Activated CD4-positive, alpha-beta T cell treated with anti-CD3 and anti-CD28 coated beads for 48 hours (primary cell): ENCODE measurements around the gene ICE1.
"Not testable (repeated sequence)": the region's sequence is repeated elsewhere in the genome, so short reads cannot be mapped to it uniquely, and the experiment has no call there.

ENCODE experiments used
- DNase-seq: peaks from one replicate; pipeline ENCODE4 v3.0.0-alpha.2; 2020

Gene ICE1

GRCh38 chr5:5492087-5492933 is 69.8 kb downstream of the ICE1 start:
- DNase-seq = peak; percentile 42

- not testable (repeated sequence) for DNase-seq
These were observed 70.4 kb downstream of the ICE1 start for GRCh38 chr5:5492934-5493271.

- DNase-seq = peak; percentile 81
These were observed 72.3 kb downstream of the ICE1 start for GRCh38 chr5:5494489-5495402.

- DNase-seq = peak; percentile 42
These were observed 74.8 kb downstream of the ICE1 start for GRCh38 chr5:5497152-5497788.

GRCh38 chr5:5499442-5499841 is 77.0 kb downstream of the ICE1 start:
- DNase-seq = no peak

- DNase-seq = no peak
These were observed 81.8 kb downstream of the ICE1 start for GRCh38 chr5:5504325-5504724.

- no peak for DNase-seq
These were observed 83.3 kb downstream of the ICE1 start for GRCh38 chr5:5505815-5506214.

- DNase-seq = no peak
These were observed 85.9 kb downstream of the ICE1 start for GRCh38 chr5:5508391-5508790.

GRCh38 chr5:5511904-5512416 is 89.5 kb downstream of the ICE1 start:
- no peak for DNase-seq

GRCh38 chr5:5512543-5512942 is 90.1 kb downstream of the ICE1 start:
- DNase-seq = no peak

- DNase-seq = not testable (repeated sequence)
These were observed 98.1 kb downstream of the ICE1 start for GRCh38 chr5:5520622-5521021.

- no peak for DNase-seq
These were observed 98.6 kb downstream of the ICE1 start for GRCh38 chr5:5521029-5521428.

GRCh38 chr5:5521478-5521877 is 99.0 kb downstream of the ICE1 start:
- no peak for DNase-seq

GRCh38 chr5:5522336-5522735 is 99.9 kb downstream of the ICE1 start:
- DNase-seq = no peak

GRCh38 chr5:5523066-5523505 is 100.6 kb downstream of the ICE1 start:
- peak; percentile 9 for DNase-seq

GRCh38 chr5:5524327-5524726 is 101.8 kb downstream of the ICE1 start:
- no peak for DNase-seq

- no peak for DNase-seq
These were observed 108.9 kb downstream of the ICE1 start for GRCh38 chr5:5531371-5531770.

GRCh38 chr5:5532306-5533076 is 110.0 kb downstream of the ICE1 start:
- no peak for DNase-seq

GRCh38 chr5:5533927-5534326 is 111.5 kb downstream of the ICE1 start:
- no peak for DNase-seq

- DNase-seq = no peak
These were observed 111.9 kb downstream of the ICE1 start for GRCh38 chr5:5534333-5534732.

- no peak for DNase-seq
These were observed 114.4 kb downstream of the ICE1 start for GRCh38 chr5:5536871-5537270.

GRCh38 chr5:5537426-5537825 is 114.9 kb downstream of the ICE1 start:
- no peak for DNase-seq
